Subcutaneous abdominal adipose tissue (tissue), 5 donors: ENCODE measurements around the gene ROBO1.
"Not testable (repeated sequence)": the region's sequence is repeated elsewhere in the genome, so short reads cannot be mapped to it uniquely, and the experiment has no call there.

Experiments used
- H3K27ac ChIP-seq: one replicate; pipeline ENCODE4 v1.7.0; 2013; ENCODE audit warnings: low read depth, mild to moderate bottlenecking, inconsistent platforms, low read length, moderate library complexity
- H3K27me3 ChIP-seq, 5 donors: one replicate each; pipeline ENCODE4 v1.7.0; 2013; ENCODE audit warnings: low read length in 5 of 5, inconsistent platforms in 1 of 5; ENCODE audit not compliant: control insufficient read depth in 5 of 5, insufficient read depth in 4 of 5
- H3K36me3 ChIP-seq, 5 donors: one replicate each; pipeline ENCODE4 v1.7.0; 2013; ENCODE audit warnings: low read length in 5 of 5; ENCODE audit not compliant: control insufficient read depth in 5 of 5, insufficient read depth in 5 of 5
- H3K4me1 ChIP-seq, 5 donors: one replicate each; pipeline ENCODE4 v1.7.0; 2013; ENCODE audit warnings: low read length in 5 of 5, mild to moderate bottlenecking in 3 of 5, moderate library complexity in 1 of 5; ENCODE audit not compliant: control insufficient read depth in 5 of 5, insufficient read depth in 5 of 5
- H3K4me3 ChIP-seq, 5 donors: one replicate each; pipeline ENCODE4 v1.7.0; 2013; ENCODE audit warnings: low read length in 5 of 5, low read depth in 1 of 5
- H3K9ac ChIP-seq, 5 donors: one replicate each; pipeline ENCODE4 v1.7.0; 2013; ENCODE audit warnings: low read length in 5 of 5, mild to moderate bottlenecking in 4 of 5, moderate library complexity in 3 of 5
- H3K9me3 ChIP-seq, 5 donors: one replicate each; pipeline ENCODE4 v1.7.0; 2013; ENCODE audit warnings: low read length in 5 of 5; ENCODE audit not compliant: control insufficient read depth in 5 of 5
- donor health status: healthy.
- donor health status: healthy.
- donor health status: healthy.
- donor health status: healthy.
- donor health status: healthy.

Gene ROBO1

DNA sequence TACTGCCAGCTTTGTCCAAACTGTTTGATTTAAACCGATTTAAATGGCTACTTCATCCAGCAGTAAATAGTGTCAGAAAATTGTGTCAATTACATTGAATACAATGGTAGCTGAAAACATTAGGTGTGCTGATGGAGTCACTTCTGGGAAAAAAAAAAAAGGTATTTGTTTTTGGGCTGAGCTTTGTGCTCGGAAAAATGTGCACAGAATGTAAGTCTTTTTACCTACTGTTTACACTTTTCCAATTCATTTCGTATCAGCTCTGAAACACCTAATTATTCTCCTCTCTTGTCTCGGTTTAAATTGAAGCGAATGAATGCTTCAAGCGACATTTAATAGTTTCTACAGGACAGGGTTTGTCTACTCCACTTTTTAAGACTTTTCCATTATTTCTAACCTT, 1078.4 kb downstream of the ROBO1 start:
- Histone ChIP-seq H3K4me1 (no peaks in the 10 kb centered on the region), H3K27me3 (no peaks in the 10 kb centered on the region), H3K27ac (no peak overlapping the region), H3K9ac (no peak overlapping the region), H3K9me3 (no peaks in the 10 kb centered on the region), H3K4me3 (no peak overlapping the region), H3K36me3 (peaks cover 0 to 9% (median 0%) of the 10 kb centered on the region in 5 donors)

- Histone ChIP-seq H3K9ac (no peak overlapping the region), H3K4me3 (no peak overlapping the region)
These were observed 1080.3 kb downstream of the ROBO1 start for GRCh38 chr3:78687520-78687919.

GRCh38 chr3:78683284-78683683, 1084.5 kb downstream of the ROBO1 start:
- peaks cover 0 to 13% (median 0%) of the 10 kb centered on the region in 5 donors for H3K36me3 ChIP-seq
- no peaks in the 10 kb centered on the region for H3K9me3 ChIP-seq
- H3K4me1 ChIP-seq = no peaks in the 10 kb centered on the region
- H3K27me3 ChIP-seq = no peaks in the 10 kb centered on the region
- H3K9ac ChIP-seq = no peak overlapping the region
- H3K27ac ChIP-seq = no peak overlapping the region
- no peak overlapping the region for H3K4me3 ChIP-seq

More at GRCh38 chr3:78687520-78687919, 1080.3 kb downstream of the ROBO1 start:
- H3K9me3 ChIP-seq = no peaks in the 10 kb centered on the region
- no peaks in the 10 kb centered on the region for H3K4me1 ChIP-seq
- H3K27ac ChIP-seq = no peak overlapping the region
- peaks cover 0 to 13% (median 0%) of the 10 kb centered on the region in 5 donors for H3K36me3 ChIP-seq
- no peaks in the 10 kb centered on the region for H3K27me3 ChIP-seq

- not testable (repeated sequence) for H3K4me1 ChIP-seq, H3K9me3 ChIP-seq, H3K4me3 ChIP-seq, H3K27me3 ChIP-seq, H3K27ac ChIP-seq, H3K9ac ChIP-seq, H3K36me3 ChIP-seq
These were observed 1092.5 kb downstream of the ROBO1 start for GRCh38 chr3:78675119-78675805.

- Histone ChIP-seq H3K36me3 (peaks cover 0 to 20% (median 0%) of the 10 kb centered on the region in 5 donors), H3K4me1 (no peaks in the 10 kb centered on the region), H3K27me3 (no peaks in the 10 kb centered on the region), H3K9me3 (no peaks in the 10 kb centered on the region), H3K4me3 (no peak overlapping the region), H3K9ac (no peak overlapping the region), H3K27ac (no peak overlapping the region)
These were observed 1097.1 kb downstream of the ROBO1 start for GRCh38 chr3:78670746-78671145.

DNA sequence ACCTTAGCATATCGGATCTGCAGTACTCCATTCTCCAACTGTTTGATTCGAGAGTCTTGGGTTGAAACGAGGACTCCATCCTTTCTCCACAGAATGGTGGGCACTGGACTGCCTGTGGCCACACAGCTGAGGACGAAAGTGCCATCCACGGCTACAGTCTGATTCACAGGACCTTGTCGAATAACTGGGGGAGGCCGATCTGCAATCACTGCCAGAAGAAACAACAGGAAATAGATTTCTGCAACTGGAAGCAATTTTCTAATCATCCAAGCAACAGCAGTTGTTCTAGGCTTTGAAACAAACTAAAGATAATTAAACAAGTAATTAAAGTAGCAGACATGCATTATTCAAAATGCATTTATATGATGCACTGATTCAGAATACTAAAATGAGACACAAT, 1097.7 kb downstream of the ROBO1 start:
- H3K4me3 ChIP-seq = no peak overlapping the region
- H3K27me3 ChIP-seq = no peaks in the 10 kb centered on the region
- no peak overlapping the region for H3K9ac ChIP-seq
- H3K4me1 ChIP-seq = no peaks in the 10 kb centered on the region
- no peak overlapping the region for H3K27ac ChIP-seq
- peaks cover 0 to 20% (median 0%) of the 10 kb centered on the region in 5 donors for H3K36me3 ChIP-seq
- H3K9me3 ChIP-seq = no peaks in the 10 kb centered on the region

GRCh38 chr3:78668302-78668701, 1099.5 kb downstream of the ROBO1 start:
- H3K4me3 ChIP-seq = no peak overlapping the region
- no peak overlapping the region for H3K27ac ChIP-seq
- H3K9ac ChIP-seq = no peak overlapping the region

DNA sequence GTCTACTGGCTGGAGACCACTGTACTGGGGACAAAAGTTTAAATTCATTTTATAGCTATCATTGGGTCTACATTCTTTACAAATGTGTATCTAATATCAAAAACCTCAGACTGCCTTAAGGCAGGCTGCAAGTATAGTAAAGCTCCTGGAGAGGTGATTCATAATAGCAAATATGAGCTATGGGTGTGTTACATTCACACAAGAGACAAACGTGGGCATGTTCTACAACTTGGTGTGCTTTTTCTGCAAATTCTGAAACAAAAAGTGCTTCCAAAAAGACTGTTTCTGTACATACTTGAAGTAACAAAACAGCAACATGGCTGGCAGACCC, 1101.4 kb downstream of the ROBO1 start:
- Histone ChIP-seq H3K27ac (no peak overlapping the region), H3K36me3 (peaks cover 0 to 20% (median 0%) of the 10 kb centered on the region in 5 donors), H3K9me3 (no peaks in the 10 kb centered on the region), H3K4me3 (no peak overlapping the region), H3K27me3 (no peaks in the 10 kb centered on the region), H3K4me1 (no peaks in the 10 kb centered on the region), H3K9ac (no peak overlapping the region)

More at GRCh38 chr3:78668302-78668701, 1099.5 kb downstream of the ROBO1 start:
- Histone ChIP-seq H3K36me3 (peaks cover 0 to 20% (median 0%) of the 10 kb centered on the region in 5 donors), H3K9me3 (no peaks in the 10 kb centered on the region), H3K27me3 (no peaks in the 10 kb centered on the region), H3K4me1 (no peaks in the 10 kb centered on the region)

- Histone ChIP-seq H3K9me3 (no peaks in the 10 kb centered on the region), H3K9ac (no peak overlapping the region), H3K4me1 (no peaks in the 10 kb centered on the region), H3K36me3 (peaks cover 0 to 20% (median 0%) of the 10 kb centered on the region in 5 donors), H3K27ac (no peak overlapping the region), H3K4me3 (no peak overlapping the region), H3K27me3 (no peaks in the 10 kb centered on the region)
These were observed 1101.9 kb downstream of the ROBO1 start for GRCh38 chr3:78665776-78666469.

GRCh38 chr3:78665101-78665500, 1102.7 kb downstream of the ROBO1 start:
- Histone ChIP-seq H3K4me1 (peaks cover 0 to 3% (median 0%) of the 10 kb centered on the region in 5 donors), H3K9ac (no peak overlapping the region), H3K27me3 (no peaks in the 10 kb centered on the region), H3K27ac (no peak overlapping the region), H3K36me3 (peaks cover 0 to 20% (median 0%) of the 10 kb centered on the region in 5 donors), H3K4me3 (no peak overlapping the region), H3K9me3 (no peaks in the 10 kb centered on the region)
